Inflammatory macrophage treated with lipopolysaccharide for 1 hour (primary cell): Measurements from ENCODE around the gene PXYLP1.
"Not testable (repeated sequence)": the region's sequence is repeated elsewhere in the genome, so short reads cannot be mapped to it uniquely, and the experiment has no call there.

Source experiments
- DNase-seq, 2 donors: peaks; one replicate each; pipeline ENCODE4 v3.0.0-alpha.2; 2020 to 2022

Gene PXYLP1

DNA sequence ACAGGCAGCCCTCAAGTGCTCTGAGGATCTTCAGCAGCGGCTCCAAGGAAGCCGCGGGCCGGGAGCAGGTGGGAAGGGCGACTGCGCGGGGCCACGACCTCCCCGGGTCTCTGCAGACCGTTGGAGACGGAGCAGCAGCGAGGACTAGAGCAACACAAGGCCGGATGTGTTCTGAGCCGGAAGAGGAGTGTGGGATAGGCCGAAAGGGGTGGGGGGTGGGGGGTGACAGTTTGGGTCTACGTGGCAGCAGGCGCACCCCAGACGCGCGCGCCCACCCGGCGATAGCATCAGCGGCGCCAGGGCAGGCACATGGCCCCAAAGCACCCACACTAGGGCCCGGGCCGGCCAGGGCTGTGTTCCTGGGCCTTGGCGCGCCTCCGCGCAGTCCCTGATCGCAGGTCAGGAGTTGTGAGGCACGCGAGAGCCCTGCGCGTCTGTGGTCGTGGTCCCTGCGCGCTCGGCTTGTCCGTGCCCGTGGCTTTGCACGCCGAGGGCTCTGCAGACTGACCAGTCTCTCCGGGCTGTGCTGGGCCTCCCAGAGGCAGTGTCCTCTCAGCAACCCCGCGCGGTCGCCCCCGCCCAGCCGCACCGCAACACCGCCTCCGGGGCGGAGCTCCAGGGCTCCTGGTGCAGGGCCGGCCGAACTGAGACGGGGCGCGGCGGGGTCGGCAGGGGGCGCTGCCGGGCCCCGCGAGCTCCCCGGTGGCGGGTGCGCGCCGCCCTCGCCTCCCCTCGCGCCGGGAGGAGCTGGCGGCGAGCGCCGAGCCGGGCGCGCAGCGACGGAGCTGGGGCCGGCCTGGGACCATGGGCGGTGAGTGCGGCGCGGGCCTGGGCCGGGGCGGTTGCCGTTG lies at the start of gene PXYLP1:
TSS of gene PXYLP1 (plus strand) at position 725 of the 851 bp plus-strand sequence. CDS start 28,351 bp downstream, outside the sequence.
- DNase-seq, result peak; percentile 81 to 88

- no peak for DNase-seq
Observed at GRCh38 chr3:141183606-141184005, 48.0 kb upstream of the PXYLP1 start.

- no peak for DNase-seq
Observed at GRCh38 chr3:141184430-141184829, 47.2 kb upstream of the PXYLP1 start.

DNA sequence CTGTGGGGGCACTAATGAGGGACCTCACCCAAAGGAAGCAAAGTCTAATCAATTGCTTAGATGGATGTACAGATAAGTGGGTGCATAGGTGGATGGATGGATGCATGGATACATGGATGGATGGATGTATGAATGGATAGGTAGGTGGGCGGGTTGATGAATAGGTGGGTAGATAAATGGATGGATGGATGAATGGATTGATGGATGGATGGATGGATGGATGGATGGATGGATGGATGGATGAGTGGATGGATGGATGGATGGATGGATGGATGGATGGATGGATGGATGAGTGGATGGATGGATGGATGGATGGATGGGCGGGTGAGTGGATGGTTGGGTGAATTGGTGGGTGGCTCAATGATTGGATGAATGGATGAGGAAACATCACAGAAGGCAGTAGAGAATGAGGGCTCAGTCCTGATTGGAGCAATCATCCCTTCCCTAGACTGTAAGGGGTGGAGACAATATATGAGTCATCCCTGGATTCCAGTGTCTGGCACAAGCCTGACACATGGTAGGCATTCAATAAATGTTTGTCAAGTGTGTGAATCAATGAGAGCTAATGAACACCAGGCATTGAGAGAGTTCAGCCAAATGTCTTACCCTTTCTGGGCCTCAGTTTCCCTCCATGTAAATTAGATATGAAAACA lies 40.4 kb upstream of the PXYLP1 start:
- DNase-seq, result no peak

DNA sequence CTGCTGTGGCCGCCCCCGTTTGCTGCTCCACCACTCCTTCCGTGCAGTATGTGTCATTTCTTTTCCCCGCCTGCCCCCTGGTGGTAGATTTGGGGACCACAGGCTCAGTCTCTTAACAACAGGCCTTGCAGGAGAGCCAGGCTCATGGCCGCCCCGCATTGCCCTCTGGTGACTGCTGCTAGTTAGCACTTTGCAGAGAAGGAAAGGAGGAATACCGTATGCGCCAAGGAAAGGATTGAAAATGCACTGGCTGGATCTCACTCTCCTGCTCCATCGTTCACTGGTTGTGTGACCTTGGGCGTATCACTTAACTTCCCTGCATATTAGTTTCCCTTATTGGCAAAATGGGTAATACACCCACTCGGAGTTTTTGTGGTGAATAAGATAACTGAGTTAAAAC lies 39.3 kb upstream of the PXYLP1 start:
- DNase-seq, result peak; percentile 81 to 100

DNA sequence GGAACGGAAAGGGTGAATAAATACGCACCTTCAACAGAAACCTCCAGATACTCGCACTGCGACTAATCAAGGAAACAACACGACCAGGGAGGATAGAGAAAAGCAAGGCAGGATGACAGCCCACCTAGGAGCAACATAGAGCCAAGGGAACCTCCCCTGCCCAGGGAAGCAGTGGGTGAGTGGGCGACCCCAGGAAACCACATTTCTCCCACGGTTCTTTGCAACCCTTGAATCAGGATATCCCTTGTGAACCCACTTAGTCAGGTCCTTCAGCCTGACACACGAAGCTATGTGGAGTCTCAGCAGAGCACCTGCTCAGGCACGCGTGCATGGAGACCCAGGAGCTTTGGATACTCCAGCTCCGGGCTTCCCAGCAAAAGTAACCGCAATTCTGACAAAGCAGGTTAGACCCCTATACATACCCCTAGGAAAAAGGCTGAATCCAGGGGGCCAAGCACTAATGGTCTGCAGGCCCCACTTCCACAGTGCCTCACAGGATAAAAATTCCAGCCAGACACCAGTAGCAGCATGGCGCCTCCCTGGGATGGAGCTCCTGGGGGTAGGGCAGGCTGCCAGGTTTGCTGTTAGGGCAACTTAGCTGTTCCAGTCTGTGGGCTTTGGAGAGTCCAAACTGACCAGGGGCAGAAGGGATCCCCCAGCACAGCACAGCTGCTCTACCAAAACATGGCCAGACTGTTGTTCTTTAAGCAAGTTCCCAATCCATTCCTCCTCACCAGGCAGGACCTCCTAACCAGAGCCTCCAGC lies 38.4 kb upstream of the PXYLP1 start:
- peak in 1 of 2 donors; percentile 19 for DNase-seq

DNA sequence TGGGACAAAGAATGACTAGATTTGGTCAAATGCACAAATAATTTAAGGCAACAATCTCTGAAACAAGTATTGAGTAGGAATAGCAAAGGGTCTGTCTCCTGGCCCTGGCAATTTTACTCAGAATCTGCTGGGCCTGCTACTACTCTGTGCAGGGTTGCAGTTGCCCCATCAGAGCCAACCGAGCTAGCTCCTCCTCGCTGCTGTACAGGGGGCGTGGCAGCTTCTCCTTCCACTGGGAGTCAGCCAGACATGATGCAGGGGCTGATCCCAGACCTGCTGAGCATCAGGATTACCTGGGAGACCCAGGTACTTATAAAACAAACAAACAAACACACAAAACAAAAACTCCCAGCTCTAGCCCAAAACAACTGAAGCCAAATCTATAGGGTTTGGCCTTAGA lies 30.5 kb upstream of the PXYLP1 start:
- no peak for DNase-seq

GRCh38 chr3:141202682-141203081 lies 28.9 kb upstream of the PXYLP1 start:
- DNase-seq, result no peak

- DNase-seq, result no peak
Observed at GRCh38 chr3:141203866-141204265, 27.8 kb upstream of the PXYLP1 start.

- DNase-seq, result no peak
Observed at GRCh38 chr3:141204343-141204742, 27.3 kb upstream of the PXYLP1 start.

- DNase-seq, result not testable (repeated sequence)
Observed at GRCh38 chr3:141211306-141211705, 20.3 kb upstream of the PXYLP1 start.

- no peak for DNase-seq
Observed at GRCh38 chr3:141212101-141212500, 19.5 kb upstream of the PXYLP1 start.

DNA sequence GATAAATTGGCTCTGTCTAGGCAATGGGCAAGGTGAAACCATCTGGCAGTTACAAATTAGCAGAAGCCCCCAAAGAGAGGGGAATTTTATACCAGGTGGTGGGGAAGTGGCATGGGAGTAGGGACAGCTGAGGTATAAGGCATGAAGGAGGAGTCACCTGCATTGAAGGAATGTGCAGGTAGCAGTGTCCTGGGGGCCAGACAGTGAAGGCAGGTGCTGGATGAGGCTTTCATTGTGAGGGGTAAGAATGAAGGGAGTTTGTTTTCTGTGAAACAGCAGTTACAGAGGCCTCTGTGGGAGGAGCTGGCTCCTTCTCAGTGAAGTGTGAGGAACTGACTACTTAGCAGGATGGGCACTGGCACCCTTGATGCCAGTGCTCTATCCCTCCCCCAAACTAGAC lies 19.1 kb upstream of the PXYLP1 start:
- DNase-seq, result no peak

GRCh38 chr3:141216975-141217374 lies 14.7 kb upstream of the PXYLP1 start:
- no peak for DNase-seq

- DNase-seq, result no peak
Observed at GRCh38 chr3:141217389-141217788, 14.2 kb upstream of the PXYLP1 start.

DNA sequence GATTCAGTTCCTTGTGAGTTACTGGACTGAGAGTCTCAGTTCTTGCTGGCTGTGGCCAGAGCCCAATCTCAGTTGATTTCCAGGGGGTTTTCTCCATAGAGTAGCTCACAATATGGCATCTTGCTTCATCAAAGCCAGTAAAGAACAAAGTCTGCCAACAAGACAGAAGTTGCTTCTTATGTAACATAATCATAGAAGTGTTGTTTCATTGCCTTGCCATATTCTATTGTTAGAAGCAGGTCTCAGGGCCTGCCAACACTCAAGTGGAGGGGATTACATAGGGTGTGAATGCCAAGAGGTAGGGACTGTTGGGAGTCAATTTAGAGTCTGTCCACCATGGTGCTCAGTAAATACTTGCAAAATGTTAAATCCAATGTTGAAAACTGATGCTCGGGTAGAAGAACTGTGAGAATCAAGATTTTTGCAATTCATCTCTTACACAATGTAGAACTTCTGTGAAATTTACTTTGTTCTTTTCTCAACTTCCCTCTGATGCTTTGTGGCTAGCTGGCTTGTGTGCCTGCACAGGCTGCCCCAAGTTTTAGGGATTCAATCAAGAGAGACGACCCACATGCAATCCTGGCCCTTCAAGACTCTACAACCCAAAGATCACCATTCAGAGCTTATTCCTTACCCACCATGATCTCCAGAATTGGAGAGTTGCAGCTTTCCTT lies 13.3 kb upstream of the PXYLP1 start:
- DNase-seq, result peak; percentile 65 to 81

GRCh38 chr3:141218926-141219325 lies 12.7 kb upstream of the PXYLP1 start:
- no peak for DNase-seq

- DNase-seq, result no peak
Observed at GRCh38 chr3:141223673-141224166, 7.9 kb upstream of the PXYLP1 start.

DNA sequence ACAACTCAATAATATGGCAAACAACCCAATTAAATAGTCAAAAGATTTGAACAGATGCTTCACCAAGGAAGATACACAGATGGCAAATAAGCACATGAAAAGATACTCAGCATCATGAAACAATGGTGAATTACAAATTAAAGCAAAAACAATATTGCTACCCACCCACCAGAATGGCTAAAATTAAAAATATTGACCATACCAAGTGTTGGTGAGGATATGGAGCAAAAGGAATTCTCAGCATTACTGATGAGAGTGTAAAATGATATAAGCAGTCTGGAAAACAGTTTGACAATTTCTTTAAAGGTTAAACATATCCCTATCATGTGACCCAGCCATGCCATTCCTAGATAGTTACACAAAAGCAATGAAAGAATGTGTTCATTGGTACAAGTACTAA lies 5.7 kb upstream of the PXYLP1 start:
- DNase-seq, result no peak

GRCh38 chr3:141227216-141227615 lies 4.4 kb upstream of the PXYLP1 start:
- DNase-seq, result no peak

- no peak for DNase-seq
Observed at GRCh38 chr3:141227752-141228151, 3.9 kb upstream of the PXYLP1 start.

DNA sequence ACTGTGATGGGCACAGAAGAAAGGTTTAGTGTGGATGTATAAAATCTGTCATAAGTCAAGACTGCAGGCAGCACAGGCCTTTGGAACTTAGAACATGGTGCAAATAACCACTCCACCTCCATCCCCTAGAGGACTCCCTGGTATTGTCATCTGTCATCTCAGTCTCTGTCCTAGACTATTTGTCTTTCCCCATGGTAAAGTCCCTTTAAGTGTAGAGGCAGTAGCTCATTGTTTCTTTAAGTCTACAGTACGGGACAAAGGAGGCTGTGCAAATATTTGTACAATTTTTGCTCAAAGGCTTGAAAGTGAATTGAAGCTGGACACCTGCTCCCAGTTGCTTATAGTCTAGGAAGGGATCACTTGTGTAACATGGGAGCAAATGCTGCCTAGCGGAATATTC lies 3.2 kb upstream of the PXYLP1 start:
- no peak for DNase-seq

DNA sequence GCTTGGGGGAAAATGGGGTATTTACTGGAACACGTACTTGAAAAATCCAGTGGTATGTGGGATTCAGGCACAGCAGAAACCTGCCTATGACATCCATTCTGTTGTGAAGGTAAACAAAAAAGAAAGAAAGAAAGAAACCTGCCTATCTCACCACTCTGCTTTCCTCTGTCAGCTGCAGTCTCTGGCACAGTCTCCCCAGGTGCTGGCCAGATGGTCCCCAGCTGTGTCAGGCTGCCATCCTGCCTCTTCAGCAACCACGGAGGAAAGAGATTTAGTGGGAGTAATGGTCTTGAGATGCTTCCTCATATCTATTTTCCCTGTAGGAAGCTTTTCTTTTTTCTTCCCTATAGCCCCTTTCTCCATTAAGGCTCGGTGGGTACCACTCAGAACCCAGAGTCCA lies 2.5 kb upstream of the PXYLP1 start:
- no peak for DNase-seq
